GM18498 (cell line): ENCODE measurements around the gene VWA8.
"Not testable (repeated sequence)": the region's sequence is repeated elsewhere in the genome, so short reads cannot be mapped to it uniquely, and the experiment has no call there.

Source experiments
- ATAC-seq: cut with Tn5 transposase; IDR thresholded peaks from one replicate; pipeline ENCODE4 v1.9.1; 2021; ENCODE audit warnings: mild to moderate bottlenecking, moderate library complexity; ENCODE audit not compliant: unreplicated experiment

Gene VWA8

DNA sequence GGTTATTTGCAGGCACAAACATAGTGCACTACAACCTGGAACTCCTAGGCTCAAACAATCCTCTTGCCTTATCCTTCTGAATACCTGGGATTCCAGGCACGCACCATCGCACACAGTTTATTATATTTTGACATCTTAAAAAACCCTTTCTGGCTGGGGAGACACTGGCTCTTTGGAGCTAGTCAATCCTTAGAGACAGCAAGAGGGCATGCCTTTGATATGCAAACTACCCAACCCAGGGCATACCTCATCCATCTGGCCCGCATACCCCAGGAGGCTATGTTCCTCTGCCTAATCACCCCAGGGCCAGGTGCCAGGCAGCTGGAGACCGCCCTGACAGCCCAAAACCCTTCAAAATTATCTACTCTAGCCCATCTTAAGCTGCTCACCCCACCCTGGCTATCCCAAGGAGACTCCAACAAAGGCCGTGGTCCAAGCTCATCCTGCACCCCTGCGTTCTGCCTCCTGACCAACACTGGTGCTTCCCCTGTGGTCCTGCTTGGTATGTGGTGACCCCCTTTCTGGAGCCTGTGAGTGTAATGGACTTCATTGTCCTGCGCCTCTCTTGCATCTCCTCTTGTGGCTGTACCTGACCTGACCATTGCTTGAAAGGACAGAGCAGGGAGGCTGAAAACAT lies 417.1 kb downstream of the VWA8 start:
- no peak for ATAC-seq

DNA sequence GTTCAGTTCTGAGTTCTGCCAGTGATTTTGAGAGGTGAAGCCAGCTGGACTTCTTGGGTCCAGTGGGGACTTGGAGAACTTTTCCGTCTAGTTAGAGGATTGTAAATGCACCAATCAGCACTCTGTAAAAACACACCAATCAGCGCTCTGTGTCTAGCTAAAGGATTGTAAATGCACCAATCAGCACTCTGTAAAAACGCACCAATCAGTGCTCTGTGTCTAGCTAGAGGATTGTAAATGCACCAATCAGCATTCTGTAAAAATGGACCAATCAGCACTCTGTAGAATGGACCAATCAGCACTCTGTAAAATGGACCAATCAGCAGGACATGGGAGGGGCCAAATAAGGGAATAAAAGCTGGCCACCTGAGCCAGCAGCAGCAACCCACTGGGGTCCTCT lies 418.1 kb downstream of the VWA8 start:
- ATAC-seq, result not testable (repeated sequence)

DNA sequence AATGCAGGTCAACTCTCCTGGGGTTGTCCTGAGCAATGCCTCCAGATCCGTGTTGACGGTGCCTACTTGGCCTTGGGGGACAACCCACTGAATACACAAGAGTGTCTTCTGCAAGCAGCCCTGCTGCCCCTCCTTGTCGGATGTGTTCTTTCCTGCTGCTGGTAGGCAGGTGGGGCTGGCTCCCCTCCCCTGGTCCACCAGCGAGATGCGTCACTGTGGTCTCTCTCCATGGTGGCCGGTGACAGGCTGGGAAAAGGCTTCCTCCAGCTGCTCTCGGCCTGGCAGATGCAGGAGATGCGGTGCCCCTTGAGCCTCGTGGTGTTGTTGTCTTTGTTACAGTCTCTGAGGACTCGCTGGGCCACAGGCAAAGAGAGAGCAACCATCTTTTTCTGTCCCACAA lies 418.6 kb downstream of the VWA8 start:
- ATAC-seq, result no peak

DNA sequence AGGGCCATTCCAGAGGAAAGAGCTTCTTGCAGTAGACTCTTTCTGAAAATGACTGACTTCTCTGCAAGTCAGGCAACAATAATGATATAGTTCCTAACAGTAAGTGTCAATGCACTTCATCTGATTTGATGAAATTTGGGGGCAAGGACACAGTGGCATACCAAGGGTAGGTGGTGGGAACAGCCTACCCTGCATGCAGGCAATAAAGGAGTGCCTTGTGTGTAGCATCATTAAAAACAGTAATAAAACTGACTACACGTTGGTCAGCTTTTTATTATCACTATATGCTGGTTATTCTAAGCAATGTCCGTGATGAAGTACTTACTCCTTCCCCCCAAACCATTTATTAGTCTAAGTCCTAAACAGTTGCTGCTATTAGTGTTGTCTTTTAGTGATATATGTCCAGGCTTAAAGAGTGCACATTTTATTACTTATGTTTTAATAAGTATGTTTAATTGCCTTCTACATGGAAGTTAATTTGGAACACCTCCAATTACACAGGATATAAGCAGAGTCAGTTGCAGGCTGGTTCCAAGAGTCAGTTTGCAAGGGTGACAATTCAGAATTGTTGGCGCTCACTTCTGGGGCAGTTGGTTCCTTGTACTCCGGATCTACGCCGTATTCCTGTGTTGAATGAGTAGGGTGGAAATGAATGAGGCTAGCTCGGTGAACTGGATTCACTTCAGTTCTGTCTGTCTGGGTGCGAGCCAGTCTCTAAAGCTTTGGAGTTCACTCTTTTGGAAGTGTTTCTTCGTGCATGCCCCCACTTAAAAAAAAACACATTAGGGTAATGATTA lies 419.6 kb downstream of the VWA8 start:
- ATAC-seq, result no peak

DNA sequence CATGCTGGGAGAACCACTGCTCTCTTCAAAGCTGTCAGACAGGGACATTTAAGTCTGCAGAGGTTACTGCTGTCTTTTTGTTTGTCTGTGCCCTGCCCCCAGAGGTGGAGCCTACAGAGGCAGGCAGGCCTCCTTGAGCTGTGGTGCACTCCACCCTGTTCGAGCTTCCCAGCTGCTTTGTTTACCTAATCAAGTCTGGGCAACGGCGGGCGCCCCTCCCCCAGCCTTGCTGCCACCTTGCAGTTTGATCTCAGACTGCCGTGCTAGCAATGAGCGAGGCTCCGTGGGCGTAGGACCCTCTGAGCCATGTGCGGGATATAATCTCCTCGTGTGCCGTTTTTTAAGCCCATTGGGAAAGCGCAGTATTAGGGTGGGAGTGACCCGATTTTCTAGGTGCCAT lies 420.7 kb downstream of the VWA8 start:
- not testable (repeated sequence) for ATAC-seq

DNA sequence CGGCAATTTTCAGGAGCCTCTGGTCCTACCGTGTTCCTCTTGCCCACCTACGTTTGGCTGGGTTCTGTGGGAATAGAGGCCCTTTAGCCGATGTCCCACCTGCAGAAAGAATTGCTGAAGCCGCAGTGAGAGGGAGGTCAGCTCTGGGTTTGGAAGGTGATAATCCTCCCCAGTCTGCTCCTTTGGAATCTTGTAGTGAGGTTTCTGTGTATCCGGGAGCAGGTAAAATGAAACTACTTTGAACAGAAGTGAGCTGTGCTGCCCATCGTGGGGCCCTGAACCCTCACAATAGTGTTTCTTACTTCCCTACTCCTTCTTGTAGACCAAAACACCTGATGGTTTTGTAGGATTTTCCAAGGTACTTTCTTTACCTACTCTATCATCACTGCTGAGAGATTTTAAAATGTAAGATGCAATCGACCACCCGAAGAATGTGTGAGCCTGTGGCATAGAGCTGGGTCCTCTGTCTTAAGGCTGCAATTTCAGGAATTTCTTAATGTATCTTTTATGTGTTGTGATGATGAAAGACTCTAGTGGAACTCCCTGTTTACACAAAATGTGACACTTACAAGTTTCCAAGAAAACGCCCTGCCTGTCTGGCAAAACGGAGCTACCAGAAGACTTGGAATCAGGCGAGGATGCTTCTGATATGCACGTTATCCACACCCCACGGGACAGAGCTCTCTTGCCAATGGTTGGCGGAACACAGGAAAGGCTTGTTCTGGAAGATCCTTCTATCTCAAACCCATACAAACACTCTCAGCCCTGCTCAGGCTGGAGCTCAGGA lies 427.4 kb downstream of the VWA8 start:
- no peak for ATAC-seq

DNA sequence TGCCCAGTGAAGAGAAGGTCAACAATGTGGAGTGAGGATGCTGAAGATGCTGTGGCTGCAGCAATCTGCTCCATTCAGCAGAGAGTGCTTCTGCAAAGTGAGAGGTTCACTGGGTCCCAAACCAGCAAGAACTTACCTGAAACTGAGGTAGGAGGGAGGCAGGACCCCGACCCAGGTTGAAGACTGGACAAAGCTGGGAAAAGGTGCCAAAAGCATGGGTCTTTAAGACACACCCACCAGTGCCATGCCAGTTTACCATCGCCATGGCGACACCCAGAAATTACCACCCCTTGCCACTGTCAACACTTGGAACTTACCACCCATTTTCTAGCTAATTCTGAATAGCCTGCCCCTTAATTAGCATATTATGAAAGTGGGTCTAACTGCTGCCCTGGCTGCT lies 432.9 kb downstream of the VWA8 start:
- ATAC-seq, result no peak

DNA sequence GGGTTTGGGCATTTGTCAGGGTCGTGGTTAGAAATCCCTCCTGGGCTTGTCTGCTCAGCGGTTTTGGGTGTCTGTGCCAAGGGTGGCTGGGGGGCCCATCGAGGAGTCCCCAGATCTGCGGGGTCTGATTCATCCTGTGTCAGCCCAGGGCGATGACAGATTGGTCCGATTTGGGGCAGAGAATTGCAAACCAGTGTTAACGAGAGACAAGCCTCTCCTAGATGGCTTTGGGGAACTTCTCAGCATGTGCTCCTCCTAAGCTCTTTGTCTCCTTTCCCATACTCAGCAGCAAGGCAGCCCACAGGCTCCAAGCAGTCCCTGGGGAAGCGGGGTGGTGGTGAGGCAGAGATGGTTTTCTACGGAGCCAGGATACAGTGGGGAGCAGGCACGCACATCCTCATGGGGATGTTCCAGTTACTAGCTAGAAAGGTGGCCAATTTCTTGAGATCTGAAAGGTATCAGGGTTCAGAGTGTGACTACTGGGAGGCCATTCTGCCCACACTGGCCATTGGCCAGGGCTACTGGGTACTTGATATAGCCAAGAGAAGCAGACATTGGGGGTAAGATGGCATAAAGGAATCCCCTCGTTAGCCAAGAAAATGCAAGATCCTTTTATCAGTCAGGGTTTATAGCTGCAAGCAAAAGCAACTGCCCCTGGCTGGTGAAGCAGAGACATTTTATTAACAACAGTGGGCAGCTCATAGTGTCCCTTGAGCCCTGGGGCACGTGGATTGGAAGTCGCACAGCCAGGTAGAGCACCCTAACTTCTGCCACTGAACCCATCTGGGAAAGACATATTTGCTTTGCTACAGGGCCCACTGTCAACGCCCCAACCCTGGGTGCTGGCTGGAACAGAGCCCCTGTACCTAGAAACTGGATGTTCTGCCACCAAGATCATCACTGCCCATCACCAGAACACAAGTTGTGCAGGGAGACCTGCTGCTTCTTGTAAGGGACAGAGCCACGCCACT lies 440.0 kb downstream of the VWA8 start:
- no peak for ATAC-seq

DNA sequence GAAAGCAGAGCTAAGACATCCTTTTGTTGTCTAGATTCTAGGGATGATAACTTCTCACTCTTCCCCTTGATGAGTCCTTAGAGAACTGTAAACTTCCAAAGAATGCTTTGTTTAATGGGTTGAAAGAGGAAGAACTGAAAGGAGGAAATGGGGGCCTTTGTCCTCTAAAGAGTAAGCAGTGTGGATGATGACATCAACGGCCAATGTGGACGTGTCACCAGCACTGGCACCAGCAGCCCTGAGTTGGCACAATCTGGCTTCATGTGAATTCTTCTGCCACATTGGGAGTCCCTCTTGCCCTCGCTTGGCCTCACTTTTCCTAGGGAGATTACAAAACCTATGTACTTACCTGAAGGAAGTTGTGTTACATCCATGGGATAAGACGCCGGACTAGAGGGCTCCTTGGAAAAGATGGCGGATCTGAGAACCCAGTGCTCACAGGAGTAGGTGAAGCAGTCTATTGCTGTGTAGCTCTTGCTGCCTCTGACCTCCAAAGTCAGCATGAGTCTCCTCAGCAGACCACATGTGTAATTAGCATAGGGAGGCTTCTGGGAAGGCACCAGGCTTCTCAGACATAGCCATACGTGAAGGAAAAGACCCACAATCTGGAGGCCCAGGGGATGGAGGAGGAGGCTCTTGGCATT lies 440.8 kb downstream of the VWA8 start:
- no peak for ATAC-seq
